Stimulated activated CD8-positive, alpha-beta memory T cell treated with anti-CD3 and anti-CD28 coated beads, Interleukin-7, amount 100 ng/mL, for 1 hour (primary cell): ENCODE data around the gene MEGF6.
"Not testable (repeated sequence)": the region's sequence is repeated elsewhere in the genome, so short reads cannot be mapped to it uniquely, and the experiment has no call there.

ENCODE experiments used
- DNase-seq, 2 donors: peaks; one replicate each; pipeline ENCODE4 v3.0.0-alpha.2; 2020; ENCODE audit warnings: low read depth in 2 of 2

The MEGF6 gene

GRCh38 chr1:3575515-3575914, 35.8 kb downstream of the MEGF6 start:
- DNase-seq, result not testable (repeated sequence)

- no peak for DNase-seq
Measured at GRCh38 chr1:3573500-3573899, 37.8 kb downstream of the MEGF6 start.

- not testable (repeated sequence) for DNase-seq
Measured at GRCh38 chr1:3572638-3573037, 38.7 kb downstream of the MEGF6 start.

GRCh38 chr1:3571263-3571662, 40.0 kb downstream of the MEGF6 start:
- DNase-seq, result no peak

DNA sequence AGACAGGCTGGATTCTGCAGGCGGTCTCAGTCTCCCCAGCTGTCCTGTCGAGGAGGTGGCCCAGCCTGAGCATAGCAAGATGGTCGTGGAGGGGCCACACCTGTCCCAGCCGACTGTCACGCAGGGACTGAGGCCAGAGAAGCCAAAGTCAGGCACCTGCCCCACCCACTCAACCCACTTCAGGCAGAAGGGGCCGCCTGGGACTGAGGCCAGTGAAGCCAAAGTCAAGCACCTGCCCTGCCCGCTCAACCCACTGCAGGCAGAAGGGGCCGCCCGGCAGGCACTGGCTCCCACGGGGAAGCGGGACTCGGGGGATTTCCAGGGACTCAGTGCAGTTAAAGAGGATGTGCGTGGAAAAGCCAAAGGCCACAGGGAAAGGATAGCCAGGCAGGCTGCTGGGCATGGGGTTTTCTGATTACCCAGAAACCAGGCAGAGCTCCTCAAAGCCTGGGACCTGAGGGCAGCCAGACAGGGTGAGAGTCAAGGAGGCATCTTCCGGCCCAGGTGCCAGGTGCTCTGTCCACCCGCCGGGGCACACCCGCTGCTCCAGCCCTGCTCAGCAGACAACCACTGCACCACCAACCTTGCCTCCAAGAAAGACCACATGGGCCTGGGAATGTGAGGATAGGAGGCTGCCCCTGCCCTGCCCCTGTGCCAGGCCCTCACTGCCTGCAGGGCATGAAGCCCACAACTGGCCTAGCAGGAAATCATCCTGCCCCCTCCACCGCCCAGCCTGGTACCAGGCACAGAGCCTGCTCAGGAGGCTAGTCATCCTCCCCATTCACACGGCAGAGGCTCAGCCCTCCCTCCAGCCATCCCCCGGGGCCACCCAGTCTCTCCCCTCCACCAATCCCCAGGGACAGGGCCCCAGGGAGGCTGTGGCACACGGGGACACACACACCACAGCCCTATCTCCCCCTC, 41.0 kb downstream of the MEGF6 start:
- DNase-seq, result no peak

DNA sequence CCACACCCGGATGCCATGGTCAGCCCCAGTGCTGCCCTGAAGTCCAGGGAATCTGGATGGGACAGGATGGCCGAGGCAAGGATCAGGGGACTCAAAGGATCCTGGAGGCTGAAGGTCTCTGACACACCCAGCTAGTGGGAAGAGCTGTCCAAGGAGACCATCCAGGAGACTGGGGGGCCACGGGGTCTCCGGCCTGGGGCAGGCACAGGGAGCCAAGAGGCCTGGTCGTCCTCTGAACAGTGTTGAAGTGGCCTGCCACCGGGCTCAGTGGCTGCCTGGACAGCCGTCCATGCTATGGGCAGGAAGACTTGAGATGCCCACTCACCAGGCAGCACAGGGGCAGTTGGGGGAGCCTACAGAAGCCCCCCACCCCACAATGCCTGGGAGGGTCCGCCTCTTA, 41.9 kb downstream of the MEGF6 start:
- no peak for DNase-seq

GRCh38 chr1:3568815-3569435, 42.4 kb downstream of the MEGF6 start:
- no peak for DNase-seq

DNA sequence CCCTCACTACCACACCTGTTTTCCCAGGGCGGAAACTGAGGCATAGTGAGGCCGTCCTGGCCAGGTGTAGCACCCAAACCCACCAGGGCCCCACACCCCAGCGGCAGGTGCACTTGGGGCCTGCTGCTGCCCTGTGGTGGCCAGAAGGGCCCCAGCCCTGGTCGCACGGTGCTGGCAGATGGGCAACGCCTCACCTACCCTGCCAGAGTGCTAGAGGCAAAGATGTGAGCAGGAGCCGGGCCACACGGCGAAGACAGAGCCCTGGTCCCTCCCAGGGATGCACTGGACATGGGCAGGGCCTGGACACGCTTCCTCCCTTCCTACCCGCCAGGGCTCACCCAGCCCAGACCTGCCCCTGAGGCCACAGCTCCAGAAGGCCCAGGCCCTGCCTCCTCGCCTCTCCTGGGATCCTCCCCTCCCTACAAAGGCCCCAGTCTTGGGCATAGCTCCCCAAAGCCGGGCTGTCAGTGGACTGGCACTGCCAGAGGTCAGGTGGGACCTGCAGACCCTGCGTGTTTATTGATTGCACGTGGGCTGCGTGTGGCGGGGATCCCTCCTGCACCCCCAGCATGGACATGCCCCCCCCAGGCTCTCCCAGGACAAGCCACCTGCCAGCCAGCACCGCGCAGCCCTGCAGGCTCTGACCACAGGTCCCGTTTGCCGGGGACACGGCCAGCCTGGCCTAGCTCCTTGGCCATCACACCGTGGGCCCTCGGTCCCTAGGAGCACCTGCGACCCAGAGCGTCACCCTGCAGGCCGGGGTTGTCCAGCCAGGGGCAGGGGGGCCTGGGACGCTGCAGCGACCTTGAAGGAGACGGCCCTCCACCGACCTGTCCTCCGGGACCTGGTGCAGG, 44.1 kb downstream of the MEGF6 start:
- DNase-seq, result no peak

DNA sequence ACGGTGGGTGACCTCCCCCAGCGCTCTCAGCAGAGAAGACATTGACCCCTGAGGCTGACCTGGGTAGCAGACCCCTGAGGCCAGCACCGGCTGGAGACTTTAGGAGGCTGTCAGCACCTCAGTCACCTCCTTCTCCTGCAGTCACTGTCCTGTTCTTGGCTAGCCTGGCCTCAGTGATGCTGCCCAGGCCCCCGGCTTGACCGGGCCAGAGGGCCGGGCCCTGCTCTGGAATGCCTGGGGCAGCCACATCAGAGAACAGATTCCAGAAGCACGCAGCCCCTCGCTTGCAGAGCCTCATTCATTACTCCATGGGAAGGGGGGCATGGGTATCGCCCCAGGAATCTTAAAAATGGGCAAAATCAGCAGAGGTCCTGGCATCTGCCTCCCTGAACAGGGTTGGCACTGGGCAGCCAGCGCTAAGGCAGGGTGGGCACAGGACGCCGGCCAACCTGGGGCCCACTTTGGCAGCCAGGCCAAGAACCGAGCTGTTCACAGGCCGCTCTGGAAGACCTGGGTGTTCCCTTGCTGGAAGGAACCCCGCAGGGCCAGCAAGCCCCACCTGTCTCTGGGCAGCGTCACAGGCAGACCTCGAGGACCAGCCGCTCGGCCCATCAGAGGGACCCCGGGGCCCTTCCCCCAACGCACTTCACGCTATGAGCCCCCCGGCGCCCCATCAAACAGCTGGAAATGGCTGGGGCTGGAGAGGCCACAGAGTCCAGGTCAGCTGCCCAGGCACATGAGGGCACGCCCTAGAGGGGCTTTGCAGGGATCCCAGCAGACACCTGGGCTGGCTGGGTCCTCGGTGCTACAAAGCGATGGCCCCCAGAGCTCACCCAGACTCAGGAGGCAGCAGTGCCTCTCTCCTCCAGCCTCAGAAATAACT, 45.1 kb downstream of the MEGF6 start:
- DNase-seq, result no peak

DNA sequence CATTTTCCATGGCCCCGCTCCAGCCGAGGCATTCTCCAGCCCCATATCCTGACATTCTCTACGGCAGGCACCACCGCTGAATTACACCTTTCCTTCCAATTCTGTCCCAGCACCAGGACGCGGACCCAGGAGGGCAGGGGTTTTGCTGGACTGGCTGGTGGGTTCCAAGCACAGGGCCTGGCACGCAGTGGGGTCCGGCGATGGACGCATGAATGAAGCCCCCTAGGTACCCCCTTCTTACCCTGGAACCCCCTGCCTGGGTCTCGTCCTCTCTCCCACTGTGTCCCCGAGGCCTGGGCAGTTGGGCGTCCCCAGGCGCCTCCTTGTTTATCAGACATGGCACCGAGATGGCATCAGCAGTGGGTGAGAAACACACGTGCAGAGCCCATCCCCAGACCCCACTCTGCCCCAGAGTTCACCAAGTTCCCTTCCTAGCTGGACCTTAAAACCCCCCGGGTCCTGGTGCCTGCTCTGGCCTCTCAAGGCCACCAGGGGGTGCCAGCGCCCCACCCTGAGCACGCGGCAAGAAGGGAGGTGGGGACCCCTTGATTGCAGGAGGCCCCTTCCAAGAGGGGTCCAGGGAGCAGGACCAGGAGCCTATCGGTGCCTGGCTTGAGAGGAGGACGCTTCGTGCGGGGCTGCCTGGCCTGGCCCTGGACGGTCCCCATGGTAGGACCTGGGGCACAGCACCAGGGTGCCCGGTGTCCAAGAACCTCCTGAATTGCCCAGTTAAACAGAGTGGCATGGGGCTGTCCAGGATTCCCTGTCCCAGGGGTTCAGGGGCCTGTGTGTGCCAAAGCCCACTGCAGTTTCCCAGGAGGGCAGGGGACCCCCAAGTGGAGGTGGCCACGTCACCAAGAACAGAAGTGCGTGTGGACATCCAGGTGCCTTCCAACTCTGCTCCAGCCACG, 46.1 kb downstream of the MEGF6 start:
- peak; percentile 4 for DNase-seq

GRCh38 chr1:3563610-3564009, 47.7 kb downstream of the MEGF6 start:
- DNase-seq, result no peak

DNA sequence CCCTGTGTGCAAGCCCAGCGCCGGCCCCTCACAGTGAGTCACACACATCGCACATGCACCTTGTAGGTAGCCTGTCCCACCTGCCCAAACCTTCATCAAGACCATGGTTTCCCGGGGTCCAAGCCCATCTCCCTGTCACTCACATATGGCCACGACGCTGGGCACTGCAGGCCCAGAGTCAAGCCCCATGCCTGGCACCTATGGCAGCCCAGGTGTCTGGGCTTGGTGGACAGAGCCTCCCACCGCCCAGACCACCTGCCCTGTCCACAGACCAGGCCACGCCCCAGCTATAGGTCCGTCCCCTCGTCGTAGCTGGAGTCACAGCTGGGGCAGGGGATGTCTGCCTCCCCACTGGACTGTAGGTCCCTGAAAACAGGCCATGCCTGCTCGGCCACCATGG, 48.2 kb downstream of the MEGF6 start:
- no peak for DNase-seq

DNA sequence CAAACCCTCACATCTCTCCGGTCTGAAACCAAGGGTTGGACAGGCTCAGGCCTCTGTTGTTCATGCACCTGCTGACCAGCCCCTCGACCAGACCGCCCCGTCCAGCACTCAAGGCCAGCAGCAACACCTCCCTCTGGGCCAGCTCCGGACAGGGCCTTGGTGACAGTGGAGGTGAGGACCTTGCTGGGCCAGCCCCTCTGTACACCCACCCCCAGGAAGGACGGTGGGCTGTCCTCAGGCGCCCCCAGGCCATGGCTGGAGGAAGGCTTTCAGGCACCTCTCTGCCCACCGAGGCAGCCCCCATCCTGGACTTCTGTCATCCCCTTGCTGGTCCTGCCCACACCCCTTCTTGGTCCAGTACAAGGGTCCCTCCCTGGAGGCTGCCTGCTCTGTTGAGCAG, 48.6 kb downstream of the MEGF6 start:
- no peak for DNase-seq

DNA sequence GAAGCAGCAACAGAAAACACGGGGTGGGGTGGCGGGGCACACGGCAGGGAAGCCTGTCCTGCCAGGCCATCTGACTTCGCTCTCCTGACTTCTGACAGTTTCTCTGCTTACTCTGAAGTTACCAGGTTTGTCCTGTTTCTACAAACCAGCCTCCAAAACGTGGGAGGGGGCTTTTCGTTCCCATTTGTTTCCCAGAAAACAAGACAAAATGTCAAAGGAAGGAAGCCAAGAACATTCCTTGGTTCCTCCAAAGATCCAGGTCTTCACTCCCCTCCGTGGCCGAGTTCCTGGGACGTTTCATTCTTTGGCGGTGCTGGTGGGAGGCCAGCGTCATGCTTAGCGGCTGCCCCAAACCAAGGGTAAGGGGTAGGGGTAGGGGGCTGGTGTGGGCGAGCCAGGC, 49.6 kb downstream of the MEGF6 start:
- DNase-seq, result no peak

GRCh38 chr1:3560981-3561380, 50.3 kb downstream of the MEGF6 start:
- DNase-seq, result no peak

DNA sequence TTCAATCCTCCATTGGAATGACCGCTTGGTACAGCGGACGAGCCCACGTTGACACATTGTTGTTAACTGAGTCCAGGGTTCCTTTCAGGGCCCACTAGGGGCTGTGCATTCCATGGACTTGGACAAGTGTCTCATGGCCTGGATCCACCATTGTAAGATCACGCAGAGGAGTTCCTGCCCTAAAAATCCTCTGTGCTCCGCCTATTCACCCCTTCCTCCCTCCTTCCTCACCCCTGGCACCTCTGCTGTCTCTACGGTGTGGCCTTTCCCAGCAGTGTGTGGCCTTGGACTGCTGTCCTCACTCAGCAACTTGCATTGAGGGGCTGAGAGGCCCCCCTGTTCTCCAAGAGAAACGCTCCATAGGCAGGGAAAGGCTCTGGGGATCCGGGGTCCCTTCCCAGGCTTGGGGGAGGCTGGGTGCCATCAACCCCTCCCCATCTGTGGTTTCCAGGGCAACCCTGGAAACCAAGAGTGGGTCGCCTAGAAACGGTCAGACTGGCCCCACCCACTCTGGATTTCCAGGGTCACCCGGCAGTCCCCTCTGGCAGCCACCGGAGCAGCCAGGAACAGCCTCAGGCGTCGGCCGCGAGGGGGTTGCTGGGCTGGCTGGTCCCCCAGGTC, 50.9 kb downstream of the MEGF6 start:
- no peak for DNase-seq

- DNase-seq, result no peak
Measured at GRCh38 chr1:3558036-3558726, 53.1 kb downstream of the MEGF6 start.

- no peak for DNase-seq
Measured at GRCh38 chr1:3557366-3557765, 53.9 kb downstream of the MEGF6 start.

GRCh38 chr1:3556336-3556735, 55.0 kb downstream of the MEGF6 start:
- DNase-seq, result no peak
